GM12874 (cell line): Measurements from ENCODE around the gene FOXO4.

ENCODE experiments used
- CTCF ChIP-seq: IDR thresholded peaks from 2 replicates; pipeline ENCODE4 v1.5.1; 2011; ENCODE audit warnings: low read depth, mild to moderate bottlenecking, control low read depth, low read length, moderate library complexity; ENCODE audit not compliant: insufficient read depth

FOXO4 gene

DNA sequence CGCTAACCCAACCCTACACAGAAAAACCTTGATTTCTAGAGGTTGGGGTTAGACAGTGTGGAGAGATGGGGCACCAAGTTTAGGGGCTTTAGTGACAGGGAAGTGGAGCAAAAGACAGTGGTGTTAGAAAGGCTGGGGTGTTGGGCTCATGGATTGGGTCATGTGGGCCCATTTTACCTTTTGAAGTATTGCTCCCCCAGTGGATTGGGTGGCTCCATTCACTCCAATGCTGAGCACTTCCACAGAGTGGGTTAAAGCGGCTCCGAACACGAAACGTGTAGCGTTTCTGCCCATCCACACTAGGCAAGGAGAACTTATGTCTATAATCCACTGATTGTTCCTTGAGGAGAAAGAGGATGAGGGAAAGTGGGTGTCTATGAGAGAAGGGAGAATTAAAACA, 13.4 kb downstream of the FOXO4 start:
- TF ChIP-seq CTCF = no peak

GRCh38 chrX:71111141-71111843, 15.6 kb downstream of the FOXO4 start, which contains the start of gene IL2RG:
Gene IL2RG (minus strand): TSS chrX:71111577. CDS start chrX:71111539, 38 bp downstream.
- no peak for TF ChIP-seq CTCF

- TF ChIP-seq CTCF = no peak
Measured at GRCh38 chrX:71111921-71112431, 16.3 kb downstream of the FOXO4 start.

DNA sequence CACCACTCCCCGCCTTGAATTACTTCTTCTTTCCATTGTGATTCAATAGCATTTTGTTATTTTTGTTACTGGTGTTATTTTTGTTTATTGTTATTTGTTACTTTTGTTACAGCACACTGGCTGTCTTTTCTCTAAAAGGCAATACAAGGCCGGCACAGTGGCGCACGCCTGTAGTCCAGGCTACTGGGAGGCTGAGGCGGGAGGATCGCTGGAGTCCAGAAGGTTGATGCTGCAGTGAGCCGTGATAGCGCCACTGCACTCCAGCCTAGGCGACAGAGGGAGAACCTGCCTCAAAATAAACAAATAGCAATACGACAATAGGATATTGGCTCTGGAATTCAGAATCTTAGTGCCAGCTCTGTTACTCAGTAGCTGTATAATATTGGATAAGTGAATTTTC, 21.7 kb downstream of the FOXO4 start:
- no peak for TF ChIP-seq CTCF

GRCh38 chrX:71118032-71118984, 22.7 kb downstream of the FOXO4 start, which contains the start of gene MED12:
Gene MED12 (plus strand): TSS chrX:71118596. CDS start chrX:71118755, 159 bp downstream.
- no peak for TF ChIP-seq CTCF

GRCh38 chrX:71118985-71119535, 23.4 kb downstream of the FOXO4 start:
- TF ChIP-seq CTCF = no peak
